Activated CD8-positive, alpha-beta T cell treated with anti-CD3 and anti-CD28 coated beads, Interleukin-2, amount 10 ng/mL, durations not matched to agents 7 days and 5 days (primary cell): ENCODE measurements around the gene NSRP1. TPM values are rescaled to one million over a fixed set of nuclear protein-coding genes. Genes with fewer than 3 reads are reported as not detected.
"Not testable (repeated sequence)": the region's sequence is repeated elsewhere in the genome, so short reads cannot be mapped to it uniquely, and the experiment has no call there.

ENCODE experiments used
- ATAC-seq: fragments of 150-1000 bp; cut with Tn5 transposase; one replicate; pipeline ENCODE4 v1.10.0; 2021; ENCODE audit warnings: moderate library complexity
- CTCF ChIA-PET: fragments of 350-600 bp; sonication (Branson Sonifier 250); formaldehyde crosslinking; loops from one replicate; lab custom pipeline; 2021; ENCODE audit warnings: antibody characterized with exemption; lab: Charles Lee
- POLR2A ChIA-PET: fragments of 350-600 bp; sonication (Branson Sonifier 250); formaldehyde crosslinking; loops from one replicate; lab custom pipeline; 2021; ENCODE audit warnings: antibody characterized with exemption; lab: Charles Lee
- DNase-seq: peaks from one replicate; pipeline ENCODE4 v3.0.0-alpha.2; 2020
- H3K27ac Mint-ChIP-seq: one replicate; pipeline ENCODE4 v1.8.0; 2021; ENCODE audit warnings: mild to moderate bottlenecking, mixed read lengths
- H3K27me3 Mint-ChIP-seq: one replicate; pipeline ENCODE4 v1.8.0; 2021; ENCODE audit warnings: low read depth, mixed read lengths
- H3K36me3 Mint-ChIP-seq: one replicate; pipeline ENCODE4 v1.8.0; 2021; ENCODE audit warnings: low read depth, mixed read lengths
- H3K4me1 Mint-ChIP-seq: one replicate; pipeline ENCODE4 v1.8.0; 2021; ENCODE audit warnings: low read depth, mixed read lengths
- H3K4me3 Mint-ChIP-seq: one replicate; pipeline ENCODE4 v1.8.0; 2021; ENCODE audit warnings: mild to moderate bottlenecking, mixed read lengths
- H3K9me3 Mint-ChIP-seq: one replicate; pipeline ENCODE4 v1.8.0; 2022; ENCODE audit warnings: mixed read lengths; ENCODE audit not compliant: insufficient read depth
- total RNA-seq, 2 experiments: library from RNA; stranded (reverse); gene quantifications; one replicate each; pipeline ENCODE4 v1.2.3, GENCODE V29; 2021

NSRP1 gene
- total RNA-seq, 2 experiments from 2014 or later, result 19.6 to 21.3 TPM

DNA sequence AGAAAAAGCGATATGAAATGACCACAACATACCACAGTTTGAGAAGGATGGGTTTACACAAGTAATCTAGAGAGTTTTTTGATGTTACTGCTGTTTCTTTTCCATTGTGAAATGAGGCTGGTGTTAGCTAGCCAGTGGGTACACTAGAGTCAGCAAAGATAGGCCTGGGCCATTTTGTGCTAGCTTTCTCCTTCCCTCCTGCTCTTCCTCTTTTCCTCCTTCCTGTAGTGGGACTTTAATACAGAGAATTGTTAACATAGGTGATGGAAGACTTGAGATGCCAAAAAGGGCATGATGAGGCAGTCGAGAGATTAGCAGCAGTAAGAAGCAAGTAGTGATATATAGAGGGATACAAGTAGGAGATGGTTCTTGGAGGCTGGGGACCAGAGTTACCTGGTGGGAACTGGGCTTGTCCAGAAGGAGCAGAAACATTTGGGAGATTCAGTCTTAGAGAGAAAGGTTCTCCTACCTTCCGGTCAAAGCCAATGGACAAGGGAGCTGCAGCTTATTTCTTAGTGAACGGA is 7.7 kb downstream of the NSRP1 start:
- POLR2A ChIA-PET, result interaction anchor here (1.3 to 1.6 kb wide), 2 partner anchors 19 to 168 kb away, joined by 3 to 4 read pairs; partner anchors contain the start of gene BLMH
- CTCF ChIA-PET, result interaction anchor here (0.8 to 4.1 kb wide), 23 partner anchors 7 to 359 kb away, joined by 3 to 118 read pairs (median 7); partner anchors contain the start of genes NSRP1, SLC6A4 and TMIGD1
- H3K27me3 Mint-ChIP-seq, result no peaks in the 10 kb centered on the region
- H3K4me1 Mint-ChIP-seq, result peaks cover 31% of the 10 kb centered on the region
- H3K27ac Mint-ChIP-seq, result no peak overlapping the region
- DNase-seq (no peak), ATAC-seq (no peak)
- no peak overlapping the region for H3K4me3 Mint-ChIP-seq
- no peaks in the 10 kb centered on the region for H3K9me3 Mint-ChIP-seq
- peaks cover 26% of the 10 kb centered on the region for H3K36me3 Mint-ChIP-seq

DNA sequence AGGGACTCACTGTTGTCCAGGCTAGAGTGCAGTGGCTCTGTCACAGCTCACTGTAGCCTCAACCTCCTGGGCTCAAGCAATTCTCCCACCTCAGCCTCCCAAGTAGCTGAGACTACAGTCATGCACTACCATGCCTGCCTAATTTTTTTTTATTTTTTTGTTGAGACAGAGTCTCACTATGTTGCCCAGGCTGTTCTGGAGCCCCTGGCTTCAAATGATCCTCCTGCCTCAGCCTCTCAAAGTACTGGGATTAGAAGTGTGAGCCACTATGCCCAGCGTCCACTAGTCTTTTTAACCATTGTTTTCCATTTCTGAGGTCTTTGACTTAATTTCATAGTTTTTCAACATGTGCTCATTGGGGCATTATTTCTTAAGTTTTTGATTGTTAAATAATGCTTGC is 13.5 kb downstream of the NSRP1 start:
- no peak for ATAC-seq
- Mint-ChIP-seq H3K9me3 (no peaks in the 10 kb centered on the region), H3K27ac (no peak overlapping the region), H3K27me3 (no peaks in the 10 kb centered on the region), H3K4me1 (peaks cover 7% of the 10 kb centered on the region), H3K4me3 (no peak overlapping the region), H3K36me3 (peaks cover 34% of the 10 kb centered on the region)
- POLR2A ChIA-PET, result no interaction called here
- CTCF ChIA-PET, result interaction anchor here (1.7 kb wide), 2 partner anchors 25 to 206 kb away, joined by 5 to 9 read pairs; no protein-coding TSS in a partner anchor
- no peak for DNase-seq

- no peak for ATAC-seq
- no peaks in the 10 kb centered on the region for H3K27me3 Mint-ChIP-seq
- CTCF ChIA-PET, result interaction anchor here (1.6 to 1.7 kb wide), 2 partner anchors 28 to 204 kb away, joined by 6 to 10 read pairs; no protein-coding TSS in a partner anchor
- no peaks in the 10 kb centered on the region for H3K9me3 Mint-ChIP-seq
- DNase-seq, result no peak
- H3K4me1 Mint-ChIP-seq, result peaks cover 5% of the 10 kb centered on the region
- no peak overlapping the region for H3K27ac Mint-ChIP-seq
- no peak overlapping the region for H3K4me3 Mint-ChIP-seq
- POLR2A ChIA-PET, result no interaction called here
- peaks cover 34% of the 10 kb centered on the region for H3K36me3 Mint-ChIP-seq
Observed at GRCh38 chr17:30132615-30133014, 16.0 kb downstream of the NSRP1 start.

GRCh38 chr17:30133197-30133596 is 16.6 kb downstream of the NSRP1 start:
- ATAC-seq (no peak), DNase-seq (no peak)
- CTCF ChIA-PET, result interaction anchor here (1.2 to 3.8 kb wide), 4 partner anchors 8 to 203 kb away, joined by 3 to 16 read pairs (median 8); no protein-coding TSS in a partner anchor
- peaks cover 10% of the 10 kb centered on the region for H3K4me1 Mint-ChIP-seq
- H3K4me3 Mint-ChIP-seq, result no peak overlapping the region
- POLR2A ChIA-PET, result interaction anchor here (0.6 kb wide), 2 partner anchors 158 to 733 kb away, joined by 3 read pairs; partner anchors contain the start of gene BLMH
- H3K9me3 Mint-ChIP-seq, result no peaks in the 10 kb centered on the region
- no peak overlapping the region for H3K27ac Mint-ChIP-seq
- H3K27me3 Mint-ChIP-seq, result no peaks in the 10 kb centered on the region
- peaks cover 36% of the 10 kb centered on the region for H3K36me3 Mint-ChIP-seq

DNA sequence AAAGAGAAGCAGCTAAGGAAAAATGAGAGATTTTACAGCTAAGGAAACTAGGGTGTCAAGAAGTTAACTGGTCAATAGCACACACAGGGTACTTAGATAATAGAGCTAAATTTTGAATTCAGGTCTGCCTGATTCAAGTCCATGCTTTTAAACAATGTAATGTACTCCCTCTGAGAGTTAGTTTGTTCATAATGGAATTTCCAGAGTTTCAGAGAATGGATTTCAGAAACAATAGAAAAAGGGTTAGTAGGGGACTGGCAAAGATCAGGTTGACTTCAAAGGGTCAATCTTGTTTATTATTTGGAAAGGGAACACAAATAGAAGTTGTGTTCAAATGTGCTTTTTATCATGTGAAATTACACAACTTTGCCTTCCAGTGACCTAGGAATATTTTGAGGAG is 17.9 kb downstream of the NSRP1 start:
- no peak overlapping the region for H3K4me3 Mint-ChIP-seq
- DNase-seq (no peak), ATAC-seq (no peak)
- H3K27ac Mint-ChIP-seq, result no peak overlapping the region
- ChIA-PET CTCF (interaction anchor here (1.2 to 3.8 kb wide), 2 partner anchors 10 to 41 kb away, joined by 3 to 16 read pairs; no protein-coding TSS in a partner anchor), POLR2A (no interaction called here)
- H3K27me3 Mint-ChIP-seq, result no peaks in the 10 kb centered on the region
- H3K4me1 Mint-ChIP-seq, result peaks cover 10% of the 10 kb centered on the region
- no peaks in the 10 kb centered on the region for H3K9me3 Mint-ChIP-seq
- peaks cover 41% of the 10 kb centered on the region for H3K36me3 Mint-ChIP-seq

GRCh38 chr17:30137158-30137557 is 20.5 kb downstream of the NSRP1 start:
- Mint-ChIP-seq H3K4me1 (peaks cover 10% of the 10 kb centered on the region), H3K9me3 (no peaks in the 10 kb centered on the region)

GRCh38 chr17:30147860-30148259 is 31.2 kb downstream of the NSRP1 start:
- H3K4me1 Mint-ChIP-seq, result peaks cover 14% of the 10 kb centered on the region
- H3K36me3 Mint-ChIP-seq, result peaks cover 13% of the 10 kb centered on the region
- H3K4me3 Mint-ChIP-seq, POLR2A ChIA-PET, ATAC-seq, H3K27me3 Mint-ChIP-seq, H3K9me3 Mint-ChIP-seq, H3K27ac Mint-ChIP-seq, DNase-seq, CTCF ChIA-PET: not testable (repeated sequence)

More at GRCh38 chr17:30137158-30137557, 20.5 kb downstream of the NSRP1 start:
- DNase-seq, result no peak
- CTCF ChIA-PET, result interaction anchor here (1.2 to 2.2 kb wide), 2 partner anchors 12 to 32 kb away, joined by 4 to 6 read pairs; no protein-coding TSS in a partner anchor
- Mint-ChIP-seq H3K4me3 (no peak overlapping the region), H3K27me3 (no peaks in the 10 kb centered on the region), H3K27ac (no peak overlapping the region), H3K36me3 (peaks cover 29% of the 10 kb centered on the region)
- no peak for ATAC-seq
- POLR2A ChIA-PET, result no interaction called here

DNA sequence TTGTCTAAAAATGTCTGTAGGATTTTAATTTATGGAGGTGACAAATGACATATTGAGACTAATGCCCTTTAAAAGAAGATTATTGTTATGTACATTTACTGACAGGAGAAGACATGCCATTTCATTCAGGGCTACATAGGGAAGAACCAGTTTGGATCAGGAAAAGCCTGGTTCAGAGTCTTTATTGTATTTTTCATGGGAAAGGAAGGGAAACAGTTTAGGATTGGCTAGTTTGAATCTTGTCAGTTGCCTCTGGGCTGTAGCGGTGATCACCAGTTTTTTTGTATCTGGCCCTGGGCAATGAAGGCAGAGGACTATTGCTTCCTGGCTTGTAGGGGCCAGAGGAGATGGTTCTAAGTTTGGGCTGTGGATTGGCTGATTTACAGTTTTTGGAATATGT is 31.8 kb downstream of the NSRP1 start:
- DNase-seq, result no peak
- Mint-ChIP-seq H3K36me3 (peaks cover 13% of the 10 kb centered on the region), H3K4me3 (no peak overlapping the region), H3K27ac (no peak overlapping the region), H3K9me3 (no peaks in the 10 kb centered on the region), H3K27me3 (no peaks in the 10 kb centered on the region), H3K4me1 (peaks cover 14% of the 10 kb centered on the region)
- CTCF ChIA-PET, result no interaction called here
- no peak for ATAC-seq
- POLR2A ChIA-PET, result no interaction called here

GRCh38 chr17:30151471-30151870 is 34.9 kb downstream of the NSRP1 start:
- H3K4me3 Mint-ChIP-seq, result no peak overlapping the region
- DNase-seq, result no peak
- H3K27me3 Mint-ChIP-seq, result no peaks in the 10 kb centered on the region
- H3K36me3 Mint-ChIP-seq, result peaks cover 17% of the 10 kb centered on the region
- no peaks in the 10 kb centered on the region for H3K9me3 Mint-ChIP-seq
- peaks cover 14% of the 10 kb centered on the region for H3K4me1 Mint-ChIP-seq
- ATAC-seq, result no peak
- H3K27ac Mint-ChIP-seq, result no peak overlapping the region
- ChIA-PET CTCF (interaction anchor here (1.7 kb wide), 1 partner anchor 46 kb away, joined by 4 read pairs; no protein-coding TSS in a partner anchor), POLR2A (no interaction called here)

GRCh38 chr17:30153463-30153862 is 36.8 kb downstream of the NSRP1 start:
- H3K9me3 Mint-ChIP-seq, result no peaks in the 10 kb centered on the region
- CTCF ChIA-PET, result no interaction called here
- peaks cover 7% of the 10 kb centered on the region for H3K4me1 Mint-ChIP-seq
- no peak overlapping the region for H3K4me3 Mint-ChIP-seq
- H3K27me3 Mint-ChIP-seq, result no peaks in the 10 kb centered on the region
- H3K36me3 Mint-ChIP-seq, result peaks cover 29% of the 10 kb centered on the region
- DNase-seq (no peak), ATAC-seq (no peak)
- POLR2A ChIA-PET, result no interaction called here
- H3K27ac Mint-ChIP-seq, result no peak overlapping the region

DNA sequence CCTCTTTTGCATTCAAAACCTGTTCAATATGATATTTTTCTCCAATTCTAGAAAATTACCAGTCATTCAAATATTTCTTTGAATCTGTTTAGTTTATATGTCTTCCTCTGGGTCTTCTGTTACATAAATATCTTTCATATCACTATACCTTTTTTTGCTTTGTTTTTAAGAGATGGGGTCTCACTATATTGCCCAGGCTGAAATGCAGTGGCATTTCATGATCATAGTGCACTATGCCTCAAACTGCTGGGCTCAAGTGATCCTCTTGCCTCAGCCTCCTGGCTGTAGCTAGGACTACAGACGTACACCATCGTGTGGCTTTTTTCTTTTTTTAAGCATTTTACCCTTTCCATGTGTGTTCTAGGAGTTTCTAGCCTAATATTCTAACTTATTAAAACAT is 38.8 kb downstream of the NSRP1 start:
- ChIA-PET CTCF (no interaction called here), POLR2A (no interaction called here)
- Mint-ChIP-seq H3K36me3 (peaks cover 42% of the 10 kb centered on the region), H3K4me1 (no peaks in the 10 kb centered on the region), H3K27me3 (no peaks in the 10 kb centered on the region), H3K4me3 (no peak overlapping the region), H3K9me3 (peaks cover 4% of the 10 kb centered on the region), H3K27ac (no peak overlapping the region)
- no peak for ATAC-seq
- DNase-seq, result no peak

- Mint-ChIP-seq H3K36me3 (peaks cover 55% of the 10 kb centered on the region), H3K27ac (no peak overlapping the region), H3K4me1 (no peaks in the 10 kb centered on the region), H3K27me3 (no peaks in the 10 kb centered on the region), H3K9me3 (peaks cover 8% of the 10 kb centered on the region), H3K4me3 (no peak overlapping the region)
- ATAC-seq (no peak), DNase-seq (no peak)
- ChIA-PET CTCF (no interaction called here), POLR2A (no interaction called here)
Observed at GRCh38 chr17:30158896-30159625, 42.4 kb downstream of the NSRP1 start.
